Ecto neural progenitor cell (in vitro differentiated cells): ENCODE measurements around the gene TUFM.
"Not testable (repeated sequence)": the region's sequence is repeated elsewhere in the genome, so short reads cannot be mapped to it uniquely, and the experiment has no call there.

Experiments used
- DNase-seq: peaks from one replicate; pipeline ENCODE4 v3.0.0-alpha.2; 2018; ENCODE audit warnings: low spot score

TUFM gene

DNA sequence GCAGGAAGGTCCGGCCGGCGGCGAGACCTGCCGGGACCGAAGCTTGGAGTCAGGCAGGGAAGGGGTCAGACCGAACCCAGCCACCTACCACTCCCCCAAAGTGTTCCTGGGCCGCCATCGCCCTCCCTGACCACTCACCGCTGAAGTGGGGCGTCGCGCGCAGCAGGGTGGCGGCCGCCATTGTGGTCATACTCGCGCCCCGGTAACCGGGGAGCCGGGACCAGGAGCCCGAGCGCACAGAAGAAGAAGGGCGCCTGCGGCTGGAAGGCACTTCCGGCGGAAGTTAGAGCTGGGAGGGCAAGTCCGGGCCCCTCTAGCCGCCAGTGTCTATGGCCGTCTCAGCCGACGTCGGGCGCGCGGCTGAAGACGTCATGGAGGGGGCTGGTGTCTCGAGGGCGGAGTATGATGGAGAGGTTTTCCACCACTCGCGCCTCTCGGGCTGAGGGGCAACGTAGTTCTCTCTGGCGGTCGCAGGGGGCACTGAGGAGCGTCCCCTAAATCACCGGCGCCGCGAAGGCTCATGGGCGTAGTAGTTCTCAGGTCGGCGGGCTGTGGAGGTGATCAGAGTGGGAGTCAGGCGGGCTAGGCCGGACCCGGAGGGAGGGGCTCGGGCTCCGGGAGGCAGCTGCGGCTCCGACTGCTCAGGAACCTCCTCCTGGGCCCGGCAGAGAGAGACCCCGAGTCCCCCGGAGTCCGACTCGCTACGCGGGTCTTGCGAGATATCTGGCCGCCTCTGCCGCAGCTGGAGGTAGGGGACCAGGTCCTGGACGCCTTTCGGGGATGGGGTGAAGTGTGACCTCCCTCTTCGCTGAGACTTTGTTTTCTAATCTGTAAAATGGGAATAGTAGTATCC lies at the start of gene TUFM:
Gene TUFM, minus strand, starts transcription at position 269 of the 853 bp plus-strand sequence. Its CDS starts 79 bp downstream, at position 190.
- peak; percentile 98 for DNase-seq

DNA sequence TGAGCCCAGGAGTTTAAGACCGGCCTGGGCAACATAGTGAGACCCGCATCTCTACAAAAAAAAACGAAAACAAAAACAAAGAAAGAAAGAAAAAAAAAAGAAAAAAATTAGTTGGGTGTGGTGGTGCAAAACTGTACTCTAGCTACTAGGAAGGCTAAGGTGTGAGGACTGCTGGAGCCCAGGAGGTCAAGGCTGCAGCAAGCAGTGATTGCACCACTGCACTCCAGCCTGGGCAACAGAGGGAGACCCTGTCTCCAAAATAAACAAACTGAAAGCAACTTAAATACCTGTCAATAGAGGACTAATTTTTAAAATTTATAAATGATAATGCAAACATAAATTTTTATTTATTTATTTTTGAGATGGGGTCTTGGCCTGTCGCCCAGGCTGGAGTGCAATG lies 49.5 kb upstream of the TUFM start:
- DNase-seq: no peak

DNA sequence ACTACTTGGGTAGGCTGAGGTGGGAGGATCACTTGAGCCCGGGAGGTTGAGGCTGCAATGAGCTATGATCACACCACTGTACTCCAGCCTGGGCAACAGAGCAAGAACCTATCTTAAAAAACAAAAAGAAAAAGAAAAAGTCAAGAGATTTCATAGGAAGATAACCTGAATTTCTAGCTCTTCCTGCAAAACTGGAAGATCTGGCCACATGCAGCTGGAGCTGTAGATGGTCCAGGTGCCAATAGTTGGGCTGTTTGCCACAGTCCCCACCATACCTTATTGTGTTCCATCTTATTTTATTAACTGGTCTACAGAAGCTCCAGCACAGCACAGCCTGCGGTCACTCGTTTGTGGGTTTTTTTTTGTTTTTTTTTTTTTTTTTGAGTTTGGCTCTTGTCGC lies 47.1 kb upstream of the TUFM start:
- no peak for DNase-seq

DNA sequence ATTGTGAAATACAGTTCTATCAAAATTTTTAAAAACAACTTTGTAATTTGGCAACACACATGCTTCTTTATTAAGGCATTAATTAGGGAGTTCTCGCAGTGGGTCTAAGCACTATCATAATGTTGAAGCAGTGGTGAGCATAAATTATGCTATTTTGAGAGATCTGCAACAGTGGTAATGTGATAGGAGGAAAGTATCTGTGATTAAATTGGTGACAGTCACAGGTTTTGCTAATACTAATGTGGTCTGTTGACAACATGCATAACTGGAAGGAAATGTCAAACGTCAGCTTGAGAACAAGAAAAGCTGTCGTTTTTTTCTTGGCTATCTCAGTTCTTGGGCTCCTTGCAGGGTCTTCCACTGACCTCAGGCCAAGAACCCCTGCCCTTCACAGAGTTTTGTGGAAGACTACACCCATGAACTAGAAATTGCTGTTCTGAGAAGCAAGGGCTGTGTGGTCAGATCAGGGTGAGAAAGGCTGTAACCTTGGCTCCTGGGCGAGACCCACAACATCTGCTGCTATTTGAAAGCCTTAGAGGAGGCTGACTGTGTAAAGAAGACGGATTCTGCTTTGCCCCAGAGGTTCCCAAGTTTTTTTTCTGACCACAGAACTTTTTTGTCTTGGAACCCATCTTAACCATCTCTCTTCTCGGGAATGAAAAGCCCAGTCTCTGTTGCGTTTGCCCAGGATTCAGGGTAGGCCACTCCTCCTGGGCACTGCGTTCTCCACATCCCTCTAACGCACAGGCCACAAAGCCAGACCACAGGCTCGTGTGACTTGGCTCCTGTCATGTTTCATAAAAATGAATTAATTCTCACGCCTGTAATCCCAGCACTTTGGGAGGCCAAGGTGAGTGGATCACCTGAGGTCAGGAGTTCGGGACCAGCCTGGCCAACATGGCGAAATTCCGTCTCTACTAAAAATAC lies 46.1 kb upstream of the TUFM start:
- DNase-seq: no peak

DNA sequence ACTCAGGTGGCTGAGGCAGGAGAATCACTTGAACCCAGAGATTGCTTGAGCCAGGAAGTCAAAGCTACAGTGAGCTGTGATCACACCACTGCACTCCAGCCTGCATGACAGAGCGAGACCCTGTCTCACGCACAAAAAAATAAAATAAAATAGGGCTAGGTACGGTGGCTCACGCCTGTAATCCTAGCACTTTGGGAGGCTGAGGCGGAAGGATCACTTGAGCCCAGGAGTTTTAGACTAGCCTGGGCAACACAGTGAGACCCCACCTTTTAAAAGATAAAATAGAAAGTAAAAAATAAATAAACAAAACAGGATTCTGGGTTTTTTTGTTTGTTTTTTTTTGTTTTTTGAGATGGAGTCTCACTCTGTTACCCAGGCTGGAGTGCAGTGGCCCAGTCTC lies 44.2 kb upstream of the TUFM start:
- DNase-seq: not testable (repeated sequence)

DNA sequence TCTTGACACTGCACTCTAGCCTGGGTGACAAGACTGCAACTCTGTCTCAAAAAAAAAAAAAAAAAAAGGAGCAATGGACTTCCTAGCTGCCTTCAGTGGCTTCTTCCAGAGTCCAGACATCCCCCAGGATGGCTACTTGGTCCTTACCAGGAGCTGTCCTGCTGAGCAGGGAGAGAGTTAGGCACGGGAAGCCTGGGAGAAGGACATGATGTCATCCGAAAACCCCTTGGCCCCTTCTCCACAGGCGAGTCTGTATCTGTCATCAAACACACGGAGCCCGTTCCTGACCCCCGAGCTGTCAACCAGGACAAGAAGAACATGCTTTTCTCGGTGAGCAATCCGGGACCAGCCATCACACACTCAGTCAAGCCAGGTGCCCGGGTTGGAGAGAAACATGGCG lies 40.8 kb upstream of the TUFM start:
- DNase-seq: no peak

DNA sequence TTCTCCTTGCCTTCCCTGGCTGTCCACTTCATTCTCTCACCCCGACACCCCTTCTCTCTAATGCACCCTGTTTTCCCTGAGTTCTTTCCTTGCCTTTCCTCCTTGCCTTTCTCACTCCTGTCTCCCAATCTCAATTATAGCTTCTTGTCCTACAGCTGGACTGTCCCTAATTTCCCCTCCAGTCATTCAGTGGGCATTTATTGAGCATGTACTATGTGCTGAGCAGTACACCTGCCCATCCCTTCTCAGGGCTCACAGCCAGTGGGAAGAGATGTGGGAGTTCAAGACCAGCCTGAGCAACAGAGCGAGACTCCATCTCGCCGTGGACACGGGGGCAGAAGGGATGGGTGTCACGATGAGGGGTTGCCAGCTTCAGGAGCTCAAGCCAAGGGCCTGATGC lies 37.9 kb upstream of the TUFM start:
- DNase-seq: no peak

DNA sequence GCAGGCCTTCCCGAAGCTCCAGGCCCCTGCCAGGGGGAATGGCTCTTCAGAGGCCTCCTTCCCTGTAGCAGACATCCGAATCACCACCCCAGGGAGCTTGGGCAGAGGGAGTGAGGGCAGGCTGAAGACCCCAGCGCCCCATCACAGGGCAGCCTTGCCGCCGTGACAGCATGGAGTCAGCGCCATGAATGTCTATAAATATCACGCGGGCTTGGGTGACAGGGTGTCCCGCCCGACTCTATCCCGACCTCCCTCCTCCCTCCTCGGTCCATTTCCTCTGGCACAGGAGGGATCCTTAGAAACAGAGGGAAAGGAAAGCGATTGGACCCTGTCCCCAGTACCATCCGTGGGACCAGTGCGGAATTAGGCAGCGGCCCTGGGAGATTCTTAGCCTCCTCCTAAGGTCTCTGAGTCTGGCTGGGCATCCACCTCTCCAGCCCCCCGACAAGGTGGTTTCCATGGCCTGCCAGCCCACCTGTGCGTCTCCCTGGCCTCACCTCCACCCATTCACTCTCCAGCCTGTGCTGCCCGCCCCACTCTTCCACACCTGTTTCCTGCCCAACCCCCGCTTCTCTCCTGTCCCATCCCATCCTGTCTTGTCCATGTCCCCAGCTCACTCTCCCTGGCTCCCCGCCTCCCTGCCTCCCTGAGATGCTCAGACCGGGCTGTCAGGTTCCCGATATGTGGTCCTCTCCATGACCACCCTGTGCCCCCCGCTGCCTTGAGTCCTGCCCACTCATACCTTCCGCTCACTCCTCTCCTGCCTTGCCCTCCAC lies 37.3 kb upstream of the TUFM start:
- no peak for DNase-seq

DNA sequence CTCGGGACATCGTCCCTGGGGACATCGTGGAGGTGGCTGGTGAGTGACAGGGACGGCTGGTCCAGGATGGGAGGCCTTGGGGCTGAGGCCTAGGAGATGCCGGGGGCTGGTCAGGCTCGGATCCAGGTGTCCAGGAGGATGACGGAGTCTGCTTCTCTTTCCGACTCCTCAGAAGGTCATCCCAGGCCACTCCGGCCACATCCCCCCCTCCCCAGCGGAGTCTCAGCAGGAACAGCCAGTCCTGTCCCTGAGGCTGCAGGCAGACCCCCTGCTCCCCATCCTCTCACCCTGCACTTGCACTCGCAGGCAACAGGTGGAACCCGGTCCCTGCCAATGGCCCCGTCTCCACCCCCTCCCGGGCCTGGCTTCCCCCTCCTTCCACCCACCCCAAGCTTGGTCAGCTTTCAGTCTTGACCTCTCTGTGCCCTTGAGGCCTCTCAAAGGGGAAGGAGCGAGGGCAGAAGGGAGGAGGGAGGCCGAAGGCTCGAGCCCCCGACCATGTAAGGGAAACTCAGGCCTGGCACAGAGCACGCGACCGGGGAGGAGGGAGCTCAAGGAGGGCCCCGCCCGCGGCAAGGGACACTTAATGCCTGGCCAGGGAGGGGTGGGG lies 36.5 kb upstream of the TUFM start:
- DNase-seq: no peak

DNA sequence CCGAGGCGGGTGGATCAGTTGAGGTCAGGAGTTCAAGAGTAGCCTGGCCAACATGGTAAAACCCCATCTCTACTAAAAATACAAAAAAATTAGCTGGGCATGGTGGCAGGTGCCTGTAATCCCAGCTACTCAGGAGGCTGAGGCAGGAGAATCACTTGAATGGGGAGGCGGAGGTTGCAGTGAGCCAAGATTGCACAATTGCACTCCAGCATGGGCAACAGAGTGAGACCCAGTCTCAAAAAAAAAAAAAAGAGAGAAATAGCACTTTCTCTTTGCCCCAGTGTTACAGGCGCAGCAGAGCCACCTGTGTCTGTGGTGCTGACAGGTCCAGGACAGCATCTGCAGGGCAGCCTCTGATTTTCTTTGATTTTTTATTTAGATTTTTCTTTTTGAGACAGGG lies 35.4 kb upstream of the TUFM start:
- not testable (repeated sequence) for DNase-seq

DNA sequence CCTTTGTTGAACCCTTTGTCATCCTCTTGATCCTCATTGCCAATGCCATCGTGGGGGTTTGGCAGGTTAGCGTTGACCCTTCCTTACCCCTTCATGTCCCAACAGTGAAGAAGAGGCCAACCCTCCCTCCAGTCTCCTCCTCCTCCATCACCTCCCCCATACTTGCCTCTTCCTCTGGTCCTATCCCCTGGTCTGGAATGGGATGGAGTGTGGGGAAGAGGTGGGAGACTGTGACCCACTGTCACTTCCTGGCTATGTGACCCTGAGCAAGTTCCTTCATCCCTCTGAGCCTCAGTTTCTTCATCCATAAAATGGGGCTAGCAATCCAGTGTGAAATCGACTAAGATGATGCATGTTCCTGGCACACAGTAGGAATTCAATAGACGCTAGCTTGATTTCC lies 34.8 kb upstream of the TUFM start:
- DNase-seq: no peak

DNA sequence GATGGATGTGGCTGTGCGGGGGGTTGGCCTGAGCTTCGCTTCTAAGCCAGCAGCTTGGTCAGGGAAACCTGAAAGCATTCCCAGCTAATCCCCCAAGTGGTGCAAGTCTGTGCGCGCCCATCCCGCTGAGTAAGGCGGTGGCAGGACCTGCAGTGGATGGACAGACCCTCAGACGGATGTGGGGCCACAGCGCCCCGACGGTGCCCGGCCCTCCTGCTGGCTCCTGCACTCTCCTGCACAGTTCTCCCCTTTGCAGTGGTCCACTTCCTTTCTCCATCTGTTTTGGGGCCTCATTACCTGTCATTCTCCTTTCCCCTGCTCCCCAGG lies 34.4 kb upstream of the TUFM start:
- DNase-seq: no peak

DNA sequence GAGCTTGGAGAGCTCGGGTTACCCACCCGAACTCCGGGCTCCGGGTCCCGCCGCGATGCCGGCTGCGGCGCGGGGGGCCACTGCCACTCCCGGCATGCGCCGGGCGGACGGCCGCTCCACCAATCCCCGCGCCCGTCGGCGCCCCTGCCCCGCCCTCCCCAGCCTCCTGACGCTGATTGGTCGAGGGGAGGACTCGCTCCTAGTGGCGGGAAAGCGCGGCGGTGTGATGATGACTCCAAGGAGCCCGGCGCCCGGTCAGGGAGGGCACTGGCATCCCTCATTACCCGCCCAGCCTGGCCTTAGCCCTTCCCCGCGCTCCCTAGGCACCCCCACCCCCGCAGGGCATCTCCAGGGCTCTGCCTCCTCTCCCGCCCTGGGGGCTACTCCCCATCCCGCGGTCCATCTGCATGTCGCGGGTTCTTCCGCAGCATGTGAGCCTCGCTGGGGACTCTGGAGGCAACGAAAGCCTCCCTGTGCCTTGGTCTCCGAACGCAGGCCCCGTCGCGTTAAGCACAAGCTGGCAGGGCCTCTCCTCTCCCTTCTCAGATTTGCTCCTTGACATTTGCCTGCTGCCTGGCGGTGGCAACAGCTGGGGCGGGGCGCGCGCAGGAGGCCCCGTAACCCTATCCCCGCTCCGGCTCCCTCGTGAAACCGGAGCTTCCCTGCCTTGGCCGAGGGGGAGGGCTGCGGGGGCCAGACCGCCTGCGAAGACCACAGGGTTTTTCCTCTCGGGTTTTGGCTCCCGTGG lies 33.9 kb upstream of the TUFM start:
- peak; percentile 96 for DNase-seq

DNA sequence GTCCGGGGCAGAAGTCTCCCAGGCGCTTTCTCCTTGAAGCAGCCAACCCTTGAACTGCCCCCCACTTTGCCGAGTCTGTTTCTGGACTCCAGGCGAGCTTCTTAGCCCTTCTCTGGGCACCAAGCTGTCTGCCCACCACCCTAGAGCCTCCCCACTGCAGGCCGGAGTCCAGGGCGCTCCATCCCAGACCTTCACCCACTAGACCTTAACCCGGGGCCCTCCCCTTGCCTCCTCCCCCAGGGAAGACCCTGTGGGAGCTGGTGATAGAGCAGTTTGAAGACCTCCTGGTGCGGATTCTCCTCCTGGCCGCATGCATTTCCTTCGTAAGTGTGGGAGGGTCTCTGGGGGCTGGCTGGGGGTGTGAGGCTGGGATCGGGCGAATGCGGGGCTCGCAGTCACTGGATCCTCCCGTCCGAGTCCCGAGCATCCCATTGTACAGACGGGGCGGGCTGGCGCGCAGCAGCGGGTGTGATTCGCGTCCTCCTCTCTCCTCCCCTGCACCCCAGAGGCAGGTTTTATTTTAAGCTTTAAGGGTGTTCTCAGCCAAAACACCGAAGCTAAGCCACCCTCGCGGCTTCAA lies 33.2 kb upstream of the TUFM start:
- no peak for DNase-seq

DNA sequence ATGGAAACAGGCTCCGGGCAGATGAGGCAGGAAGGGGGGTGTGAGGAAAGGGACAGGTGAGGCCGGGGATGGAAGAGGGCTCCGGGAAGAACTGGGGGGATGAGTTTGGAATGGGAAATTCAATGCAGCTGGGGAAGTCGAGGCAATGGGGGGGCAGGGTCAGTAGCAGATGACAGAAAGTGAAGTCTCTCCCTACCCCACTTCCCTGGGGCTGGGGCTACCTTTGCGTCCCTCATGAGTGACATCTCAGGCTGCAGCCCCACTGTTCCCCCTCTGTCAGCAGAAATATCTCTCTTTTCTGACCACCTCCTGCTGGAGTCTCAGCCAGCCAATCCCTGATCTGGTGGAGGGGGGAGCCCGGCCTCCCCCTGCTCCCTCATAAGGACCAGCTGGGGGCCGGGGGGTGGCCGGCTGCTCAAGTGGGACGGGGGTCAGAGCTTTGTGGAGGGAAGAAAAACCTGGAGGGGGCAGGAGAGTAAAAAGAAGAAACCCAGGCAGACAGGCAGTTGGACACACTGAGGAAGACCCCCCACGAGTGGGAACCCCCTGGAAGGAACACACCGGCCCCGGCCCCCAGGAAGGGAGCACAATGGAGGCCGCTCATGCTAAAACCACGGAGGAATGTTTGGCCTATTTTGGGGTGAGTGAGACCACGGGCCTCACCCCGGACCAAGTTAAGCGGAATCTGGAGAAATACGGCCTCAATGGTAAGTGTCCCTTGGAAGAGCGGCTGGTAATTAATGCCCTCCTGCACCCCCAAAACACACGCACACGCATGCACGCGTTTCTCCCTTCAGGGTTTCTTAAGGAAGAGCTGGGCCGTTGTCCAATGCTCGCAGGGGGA lies 32.2 kb upstream of the TUFM start, which contains the start of gene ATP2A1:
Gene ATP2A1, plus strand, starts transcription at position 406 of the 844 bp plus-strand sequence. Its CDS starts 184 bp downstream, at position 590.
- no peak for DNase-seq

DNA sequence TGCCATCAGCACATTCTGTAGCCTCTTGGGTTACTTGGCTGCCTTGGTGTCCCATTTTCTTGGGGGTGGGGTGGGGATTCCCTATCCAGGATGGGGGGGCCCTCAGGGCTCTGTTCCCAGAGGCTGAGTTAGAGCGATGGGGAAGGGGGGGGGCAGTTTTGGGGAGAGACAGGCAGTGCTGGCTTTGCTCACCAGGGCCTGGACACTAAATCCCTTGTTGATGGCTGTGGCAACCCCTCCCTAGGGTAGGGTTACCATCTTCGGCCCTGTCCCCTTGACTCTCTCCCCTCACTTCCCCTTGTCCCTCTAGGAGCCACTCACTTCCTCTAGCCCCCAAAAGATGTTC lies 31.5 kb upstream of the TUFM start:
- DNase-seq: no peak

DNA sequence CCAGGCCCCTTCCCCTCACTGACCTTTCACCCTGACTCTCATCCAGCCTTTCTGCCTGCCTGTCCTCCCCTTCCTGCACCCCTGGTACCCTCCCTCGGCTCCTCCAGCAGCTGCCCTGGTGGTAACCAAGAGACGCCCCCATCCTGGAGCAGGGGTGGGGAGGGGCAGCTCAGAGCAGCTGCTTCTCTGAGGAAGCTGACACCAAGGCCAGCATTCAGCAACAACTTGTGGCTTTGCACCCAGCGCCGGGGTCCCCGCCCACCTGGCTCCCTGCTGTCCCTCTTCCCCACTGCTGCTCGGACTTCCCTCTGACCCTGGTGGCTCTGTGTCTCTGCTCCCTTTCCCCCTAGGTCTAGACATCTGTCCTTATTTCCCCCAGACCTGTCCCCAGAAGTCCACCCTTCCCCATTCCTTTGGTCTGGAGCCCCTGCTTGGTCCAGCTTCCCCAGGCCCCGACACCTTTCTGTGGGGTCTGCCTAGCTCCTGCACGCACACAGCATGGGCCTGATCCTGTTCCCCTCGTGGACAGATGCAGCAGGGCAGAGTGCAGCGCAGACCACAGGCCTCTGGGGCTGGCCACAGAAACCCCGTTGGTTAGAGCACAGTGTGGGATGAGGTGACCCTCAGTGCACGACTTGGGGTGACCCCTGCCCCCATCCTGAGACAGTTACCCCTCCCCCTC lies 31.0 kb upstream of the TUFM start:
- DNase-seq: no peak

DNA sequence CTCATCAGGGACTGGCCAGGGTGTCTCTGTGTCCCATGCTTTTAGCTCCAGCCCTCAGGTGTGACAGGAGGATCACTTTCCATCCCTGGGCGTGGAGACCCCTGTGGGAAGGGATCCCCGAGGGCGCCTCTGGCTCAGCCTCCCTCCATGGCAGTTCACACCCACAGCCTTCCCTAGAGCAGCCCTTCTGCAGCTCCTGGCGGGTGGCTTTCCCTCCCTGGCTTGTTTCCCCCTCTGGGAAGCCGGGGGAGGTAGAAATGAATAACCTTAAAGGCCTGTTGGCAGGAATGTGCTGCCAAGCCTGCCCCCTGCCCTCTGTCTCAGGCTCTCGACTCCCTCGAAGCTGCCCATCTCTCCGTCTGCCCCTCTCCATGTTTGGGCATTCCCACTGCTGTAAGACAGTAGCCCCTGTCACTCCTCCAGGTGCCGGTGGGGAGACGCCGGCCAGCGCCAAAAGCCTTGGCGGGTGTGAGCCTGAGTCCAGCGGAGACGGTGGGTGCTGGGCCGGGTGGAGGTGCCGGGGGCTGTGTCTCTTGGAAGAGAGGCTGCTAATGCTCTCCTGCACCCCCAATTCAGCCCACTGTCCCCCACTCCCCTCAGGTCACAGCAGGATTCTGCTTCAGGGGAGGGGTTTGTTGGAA lies 30.0 kb upstream of the TUFM start:
- no peak for DNase-seq
